Spleen (tissue), 11 donors: ENCODE data around the gene MBIP. TPM values are rescaled to one million over a fixed set of nuclear protein-coding genes. Genes with fewer than 3 reads are reported as not detected.

ENCODE experiments used
- DNase-seq: peaks from one replicate; pipeline ENCODE4 v3.0.0-alpha.2; 2020
- H3K27ac ChIP-seq, 8 donors: fragments of 200-600 bp; sonication (generic) in 7 of 8; 1 replicate in 4 of 8; 2 replicates in 4 of 8; pipeline versions ENCODE4 v1.5.0 to v1.8.0; 2016 to 2021; ENCODE audit warnings: inconsistent platforms in 4 of 8, mild to moderate bottlenecking in 4 of 8, moderate library complexity in 1 of 8
- H3K27me3 ChIP-seq, 7 donors: fragments of 200-600 bp; sonication (generic) in 6 of 7; replicated peaks in 1 of 7; 1 replicate in 4 of 7; 2 replicates in 3 of 7; pipeline versions ENCODE4 v1.5.0 to v1.8.0; 2016 to 2021; ENCODE audit warnings: inconsistent platforms in 3 of 7, mild to moderate bottlenecking in 1 of 7
- H3K36me3 ChIP-seq, 6 donors: fragments of 200-600 bp; sonication (generic) in 5 of 6; 1 replicate in 4 of 6; 2 replicates in 2 of 6; pipeline versions ENCODE4 v1.5.0 to v1.8.0; 2016 to 2021; ENCODE audit warnings: inconsistent platforms in 2 of 6
- H3K4me1 ChIP-seq, 6 donors: fragments of 200-600 bp; sonication (generic) in 5 of 6; 1 replicate in 3 of 6; 2 replicates in 3 of 6; pipeline versions ENCODE4 v1.5.0 to v1.8.0; 2016 to 2021; ENCODE audit warnings: inconsistent platforms in 3 of 6
- H3K4me3 ChIP-seq, 8 donors: fragments of 200-600 bp; sonication (generic) in 7 of 8; 1 replicate in 4 of 8; 2 replicates in 4 of 8; pipeline versions ENCODE4 v1.5.0 to v1.8.0; 2016 to 2021; ENCODE audit warnings: inconsistent platforms in 4 of 8, mild to moderate bottlenecking in 4 of 8, moderate library complexity in 2 of 8
- H3K9me3 ChIP-seq, 8 donors: fragments of 200-600 bp; sonication (generic) in 7 of 8; 1 replicate in 4 of 8; 2 replicates in 4 of 8; pipeline versions ENCODE4 v1.5.0 to v1.8.0; 2016 to 2021; ENCODE audit warnings: inconsistent platforms in 4 of 8
- POLR2A ChIP-seq, 3 donors: fragments of 450-650 bp; IDR thresholded peaks; one replicate each; pipeline ENCODE4 v1.5.1; 2017; ENCODE audit warnings: antibody characterized with exemption in 3 of 3, mild to moderate bottlenecking in 1 of 3
- POLR2AphosphoS5 ChIP-seq, 3 donors: sonication (generic); formaldehyde crosslinking; IDR thresholded peaks; one replicate each; pipeline ENCODE4 v1.5.1; 2017; ENCODE audit warnings: antibody characterized with exemption in 3 of 3
- WGBS, 5 donors: extraction: QIAGEN DNeasy Blood & Tissue Kit in 3 of 5; methylation state at CpG; one replicate each; pipeline versions ENCODE4 v1.1.5 to v1.1.7; 2013 to 2018; 5-methylcytosine and 5-hydroxymethylcytosine counted together
- intact Hi-C: fragments of 100-400 bp; cut with DNase I; formaldehyde crosslinking; loops from one replicate; pipeline ENCODE4 v1.15.0; 2023; ENCODE audit warnings: low total_unique reads
- polyA plus RNA-seq, 3 donors: library from polyadenylated mRNA; stranded (reverse); fragments of 200-250 nt; gene quantifications; one replicate each; pipeline ENCODE4 v1.2.1, GENCODE V29; 2013
- total RNA-seq, 7 donors: library from RNA; depleted of rRNA in 3 of 7; stranded (reverse); fragments of >200 nt in 3 of 7; fragmentation: NEBNext Ultra II Directional in 4 of 7; extraction: Animal tissue kit (Norgen Biotek cat#: 25700) in 4 of 7; gene quantifications; one replicate each; pipeline versions ENCODE4 v1.1.0 to v1.2.1, GENCODE V29; 2016 to 2021
- TF ChIP-seq, protein P1 (sequence below), 11 experiments: fragments of 200-600 bp in 7 of 11; fragments of 450-650 bp in 4 of 11; sonication (generic) in 4 of 11; IDR thresholded peaks in 8 of 11; conservative IDR thresholded peaks in 3 of 11; 1 replicate in 7 of 11; 2 replicates in 4 of 11; pipeline versions ENCODE4 v1.4.0 to v1.8.0; 2016 to 2021; ENCODE audit warnings: antibody characterized with exemption in 11 of 11, inconsistent platforms in 4 of 11, mild to moderate bottlenecking in 1 of 11
- donor health status: healthy with polysubstance abuse.
- donor health status: DM: no; HTN: no; CAD: no; lungs with moderate emphysema.
- donor health status: DM: no; HTN: no; CAD: no.
- donor health status: Bipolar disorder and iron deficiency.
- donor health status: healthy.
- donor health status: DM: no; HTN: no; CAD: no.
- donor health status: DM: yes; HTN: yes; CAD: no.

MBIP gene
- total and polyA plus RNA-seq, 10 donors: 13.2 to 23.8 (median 15.5) TPM

- H3K36me3 ChIP-seq: no peaks in the 10 kb centered on the region
- no peaks in the 10 kb centered on the region for H3K4me1 ChIP-seq
- WGBS, 5 donors: 77 to 88% (median 85%) methylated on average over 8 of the region's 8 CpGs
- intact Hi-C loops: no loop called here
- no peaks in the 10 kb centered on the region for H3K27me3 ChIP-seq
- TF ChIP-seq POLR2AphosphoS5 (IDR thresholded peaks at IDR 0.05): no peak
- no peak for TF ChIP-seq POLR2A (IDR thresholded peaks at IDR 0.05)
- TF ChIP-seq, protein P1, sequence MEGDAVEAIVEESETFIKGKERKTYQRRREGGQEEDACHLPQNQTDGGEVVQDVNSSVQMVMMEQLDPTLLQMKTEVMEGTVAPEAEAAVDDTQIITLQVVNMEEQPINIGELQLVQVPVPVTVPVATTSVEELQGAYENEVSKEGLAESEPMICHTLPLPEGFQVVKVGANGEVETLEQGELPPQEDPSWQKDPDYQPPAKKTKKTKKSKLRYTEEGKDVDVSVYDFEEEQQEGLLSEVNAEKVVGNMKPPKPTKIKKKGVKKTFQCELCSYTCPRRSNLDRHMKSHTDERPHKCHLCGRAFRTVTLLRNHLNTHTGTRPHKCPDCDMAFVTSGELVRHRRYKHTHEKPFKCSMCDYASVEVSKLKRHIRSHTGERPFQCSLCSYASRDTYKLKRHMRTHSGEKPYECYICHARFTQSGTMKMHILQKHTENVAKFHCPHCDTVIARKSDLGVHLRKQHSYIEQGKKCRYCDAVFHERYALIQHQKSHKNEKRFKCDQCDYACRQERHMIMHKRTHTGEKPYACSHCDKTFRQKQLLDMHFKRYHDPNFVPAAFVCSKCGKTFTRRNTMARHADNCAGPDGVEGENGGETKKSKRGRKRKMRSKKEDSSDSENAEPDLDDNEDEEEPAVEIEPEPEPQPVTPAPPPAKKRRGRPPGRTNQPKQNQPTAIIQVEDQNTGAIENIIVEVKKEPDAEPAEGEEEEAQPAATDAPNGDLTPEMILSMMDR (IDR thresholded peaks at IDR 0.05 in 8 of 11, conservative IDR thresholded peaks at IDR 0.05 in 3 of 11): no peak
- H3K27ac ChIP-seq: no peak overlapping the region
- H3K4me3 ChIP-seq: no peak overlapping the region
- peaks cover 0 to 9% (median 0%) of the 10 kb centered on the region in 8 donors for H3K9me3 ChIP-seq
- no peak for DNase-seq
Observed at GRCh38 chr14:36254020-36254624, 66.3 kb downstream of the MBIP start.

Other genes starting within 250 kb of the MBIP start
- gene PTCSC3, start 143.9 kb downstream of the MBIP start, total RNA-seq: not detected
- not detected for gene PTCSC3, start 143.9 kb downstream of the MBIP start, polyA plus RNA-seq
- not detected for gene NKX2-1, start 199.6 kb upstream of the MBIP start, total RNA-seq
- not detected for gene NKX2-1, start 199.6 kb upstream of the MBIP start, polyA plus RNA-seq